Measurements from ENCODE around the gene MAP10.
"Not testable (repeated sequence)": the region's sequence is repeated elsewhere in the genome, so short reads cannot be mapped to it uniquely, and the experiment has no call there.

Gene MAP10

DNA sequence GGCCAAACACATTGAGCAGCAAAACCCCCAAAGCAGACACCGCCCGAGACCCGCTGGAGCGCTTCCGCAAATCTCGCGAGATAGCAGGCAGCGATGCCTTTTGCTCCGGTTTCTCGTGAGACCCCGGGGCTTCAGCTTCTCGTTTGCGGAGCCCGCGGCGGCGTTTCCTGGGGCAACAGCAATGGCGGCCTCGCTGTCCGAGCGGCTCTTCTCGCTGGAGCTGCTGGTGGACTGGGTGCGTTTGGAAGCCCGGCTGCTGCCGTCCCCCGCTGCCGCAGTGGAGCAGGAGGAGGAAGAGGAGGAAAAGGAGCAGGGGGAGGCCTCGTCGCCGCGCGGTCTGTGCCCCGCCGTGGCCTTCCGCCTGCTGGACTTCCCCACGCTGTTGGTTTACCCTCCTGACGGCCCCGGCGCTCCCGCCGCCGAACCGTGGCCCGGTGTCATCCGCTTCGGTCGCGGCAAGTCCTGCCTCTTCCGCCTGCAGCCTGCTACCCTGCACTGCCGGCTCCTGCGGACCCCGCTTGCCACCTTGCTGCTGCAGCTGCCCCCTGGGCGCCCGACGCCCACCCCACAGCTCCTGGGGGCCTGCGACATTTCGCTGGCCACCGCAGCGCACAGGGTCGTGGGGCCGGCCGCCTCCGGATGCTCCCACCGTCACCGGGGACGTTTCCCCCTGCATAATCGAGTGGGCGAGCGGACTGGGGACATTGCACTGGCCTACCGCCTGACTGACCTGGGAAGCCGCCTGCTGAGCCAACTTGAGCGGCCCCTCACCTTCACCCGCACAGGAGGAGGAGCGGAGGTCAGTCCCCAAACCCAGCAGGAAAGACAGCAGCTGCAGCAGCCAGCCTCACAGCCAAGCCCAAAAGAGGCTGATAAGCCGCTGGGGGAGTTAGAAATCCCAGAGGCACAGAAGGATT is at the start of gene MAP10:
Gene MAP10 (plus strand): TSS at position 148 of the 917 bp plus-strand sequence. CDS start 34 bp downstream, at position 182.
- DNase-seq (ENCODE audit: low read depth, low spot score), result peak; percentile 90

DNA sequence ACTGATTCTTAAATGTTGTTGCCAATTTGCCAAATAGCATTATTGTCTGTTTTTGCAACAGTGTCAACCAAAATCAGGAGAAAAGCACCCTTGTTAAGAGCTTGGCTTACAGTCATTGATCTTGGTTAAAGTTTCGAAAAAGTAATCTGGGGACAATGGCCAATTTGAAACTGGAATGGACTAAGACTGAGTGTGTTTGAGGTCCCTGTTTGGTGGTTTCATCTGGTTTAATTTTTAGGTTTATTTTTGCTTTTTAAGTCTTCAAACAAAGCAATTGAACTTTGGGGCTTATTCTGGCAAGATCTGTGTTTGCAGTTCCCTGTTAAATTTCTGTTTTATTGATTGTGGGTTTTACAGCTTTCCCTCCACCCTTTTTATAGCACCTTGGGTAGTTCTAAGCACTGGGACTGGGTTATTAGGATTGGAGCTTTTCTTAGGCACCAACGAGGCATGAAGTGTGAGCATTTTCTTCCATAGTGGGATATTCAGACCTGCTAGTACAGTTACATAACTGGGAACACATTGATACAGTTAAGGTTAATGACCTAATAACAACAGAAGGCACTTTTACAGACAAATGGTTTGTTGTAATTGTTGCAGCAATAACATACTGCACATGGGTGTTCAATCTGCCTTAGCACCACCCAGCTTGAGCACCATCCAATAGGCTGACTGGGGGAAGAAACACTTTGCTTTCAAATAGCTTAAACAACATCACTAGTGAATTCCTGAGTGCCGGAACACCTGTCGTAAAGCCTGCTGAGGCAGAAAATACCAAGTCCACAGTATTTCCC is 40.6 kb upstream of the MAP10 start:
- no peak for DNase-seq (ENCODE audit: low read depth, low spot score)

DNA sequence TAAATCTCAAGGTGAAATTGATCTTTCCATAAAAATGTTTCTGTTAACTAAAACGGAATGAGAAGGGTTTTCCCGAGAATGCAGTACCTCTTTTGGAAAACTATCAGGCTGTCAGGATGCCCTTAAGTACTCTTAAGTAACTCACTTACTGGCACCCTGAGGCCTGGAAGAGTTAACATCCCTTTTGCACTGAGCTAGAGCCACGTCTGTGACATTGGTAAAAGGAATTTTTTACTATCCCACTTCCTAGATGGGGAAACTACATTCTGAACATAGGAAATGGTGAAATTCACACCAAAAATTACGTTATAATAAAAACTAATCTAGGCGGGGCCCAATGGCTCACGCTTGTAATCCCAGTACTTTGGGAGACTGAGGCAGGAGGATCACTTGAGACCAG is 39.7 kb upstream of the MAP10 start:
- no peak for DNase-seq (ENCODE audit: low read depth, low spot score)

DNA sequence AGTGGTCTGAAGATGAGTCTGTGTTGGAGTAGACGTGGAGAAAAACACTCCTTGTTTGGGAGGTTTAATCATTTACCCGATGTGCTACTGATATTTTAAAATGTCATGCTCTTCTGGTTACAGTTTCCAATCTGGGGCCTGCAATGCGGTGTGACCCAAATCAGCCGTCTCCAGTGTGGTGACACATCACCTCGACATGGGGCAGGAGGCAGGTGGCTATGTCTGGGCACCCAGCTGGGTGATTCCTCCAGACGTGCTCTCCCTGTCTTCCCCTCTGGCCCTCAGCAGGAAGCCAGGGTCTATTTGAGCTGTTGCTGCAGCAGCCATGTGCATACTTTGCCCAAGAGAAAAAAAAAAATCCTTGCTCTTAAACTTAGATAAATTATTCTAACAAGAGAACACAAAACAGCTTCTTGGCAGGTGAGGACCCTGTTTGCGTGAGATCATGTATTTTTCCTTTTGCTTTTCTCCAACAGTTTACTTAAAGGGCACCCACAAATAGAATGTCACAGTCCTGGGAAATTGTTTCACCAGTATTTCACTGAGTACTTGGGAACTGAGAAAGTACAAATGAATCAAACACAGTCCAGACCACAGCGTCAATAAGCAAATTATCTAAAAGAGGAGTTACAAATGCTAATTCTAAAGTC is 38.9 kb upstream of the MAP10 start:
- no peak for DNase-seq (ENCODE audit: low read depth, low spot score)

DNA sequence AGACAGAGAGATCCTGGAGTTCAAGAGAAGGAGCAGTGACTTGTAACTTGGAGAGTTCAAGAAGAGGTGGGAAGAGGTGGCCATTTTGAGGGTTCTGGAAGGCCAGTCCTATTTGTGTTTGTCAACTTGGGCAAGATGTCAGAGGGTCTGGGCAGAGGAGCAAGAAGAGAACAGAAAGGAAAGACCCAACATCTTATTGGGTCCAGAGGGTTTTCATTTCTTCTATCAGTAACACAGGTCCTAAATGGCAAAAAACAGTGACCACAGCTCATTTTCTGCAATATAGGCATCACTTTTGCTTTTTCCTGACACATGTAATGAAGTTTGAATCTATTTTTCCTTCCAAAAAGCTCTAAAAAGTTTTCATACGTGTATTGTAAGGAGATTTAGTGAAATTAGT is 38.3 kb upstream of the MAP10 start:
- DNase-seq (ENCODE audit: low read depth, low spot score), result no peak

DNA sequence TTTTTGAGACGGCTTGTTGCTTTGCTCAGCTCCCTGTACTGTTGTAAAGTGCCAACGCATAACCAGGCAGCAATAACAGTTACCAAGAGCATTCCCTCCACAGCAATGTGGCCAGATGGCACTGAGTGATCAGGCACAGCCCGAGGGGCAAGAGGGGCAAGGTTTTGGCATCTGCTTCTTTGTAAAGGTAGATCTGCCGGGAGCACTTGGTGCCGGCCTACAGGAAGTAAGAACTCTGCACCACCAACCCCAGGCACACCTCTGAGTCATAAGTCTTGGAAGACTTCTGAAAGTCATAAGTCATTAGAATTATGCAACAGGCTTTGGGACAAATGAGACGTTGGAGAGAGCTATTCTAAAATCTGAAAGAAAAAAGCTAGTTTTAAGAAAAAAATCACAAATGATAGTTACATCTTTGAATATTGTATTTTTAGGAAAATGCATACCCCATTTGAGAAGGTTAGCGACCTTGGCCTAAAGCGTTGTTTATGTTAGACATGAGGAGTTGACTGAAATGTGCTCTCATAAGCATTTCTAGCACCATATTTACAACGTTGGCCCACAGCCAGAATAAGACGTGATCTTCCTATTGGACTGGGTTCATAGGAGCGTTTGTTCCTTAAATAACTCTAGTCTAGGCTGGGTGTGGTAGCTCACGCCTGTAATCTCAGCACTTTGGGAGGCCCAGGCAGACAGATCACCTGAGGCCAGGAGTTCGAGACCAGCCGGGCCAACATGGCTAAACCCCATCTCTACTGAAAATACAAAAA is 37.7 kb upstream of the MAP10 start:
- peak; percentile 58 for DNase-seq (ENCODE audit: low read depth, low spot score)

DNA sequence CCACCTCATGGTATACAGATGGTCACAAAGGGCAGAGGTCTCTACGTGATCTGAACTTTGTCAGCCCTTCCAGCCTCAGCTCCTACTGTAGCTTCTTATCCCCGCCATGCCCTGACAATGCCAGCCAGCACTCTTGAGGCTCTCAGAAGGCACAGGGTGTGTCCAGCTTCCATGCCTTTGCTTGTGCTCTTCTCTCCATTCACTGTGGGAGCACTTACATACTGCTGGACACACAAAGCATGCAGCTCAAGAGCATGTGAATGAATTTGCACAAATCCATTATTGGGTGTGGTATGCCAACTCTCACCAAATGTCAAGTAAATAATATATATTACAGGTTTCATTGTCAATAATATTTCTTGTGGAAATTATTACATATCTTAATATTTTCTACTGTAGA is 36.4 kb upstream of the MAP10 start:
- no peak for DNase-seq (ENCODE audit: low read depth, low spot score)

GRCh38 chr1:232769733-232770132 is 35.5 kb upstream of the MAP10 start:
- DNase-seq (ENCODE audit: low read depth, low spot score), result no peak

DNA sequence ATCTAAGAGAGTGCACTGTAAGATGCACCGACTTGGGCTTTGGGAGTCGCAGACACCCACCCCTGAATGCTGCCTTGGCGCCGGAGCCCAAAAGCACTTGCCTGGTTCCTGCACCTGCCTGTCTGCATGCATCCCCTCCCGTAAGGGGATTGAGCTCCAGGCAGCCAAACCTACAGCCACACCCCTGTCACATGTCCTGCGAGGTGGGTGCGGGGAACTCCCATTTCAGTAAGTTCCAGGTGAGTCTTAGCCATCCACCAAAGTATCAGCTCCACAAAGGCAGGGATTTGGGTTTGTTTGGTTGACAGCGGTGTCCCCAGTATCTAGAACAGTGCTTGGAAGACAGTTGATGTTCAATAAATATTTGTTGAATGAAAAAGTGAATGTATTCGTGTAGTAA is 31.5 kb upstream of the MAP10 start:
- DNase-seq (ENCODE audit: low read depth, low spot score), result no peak

DNA sequence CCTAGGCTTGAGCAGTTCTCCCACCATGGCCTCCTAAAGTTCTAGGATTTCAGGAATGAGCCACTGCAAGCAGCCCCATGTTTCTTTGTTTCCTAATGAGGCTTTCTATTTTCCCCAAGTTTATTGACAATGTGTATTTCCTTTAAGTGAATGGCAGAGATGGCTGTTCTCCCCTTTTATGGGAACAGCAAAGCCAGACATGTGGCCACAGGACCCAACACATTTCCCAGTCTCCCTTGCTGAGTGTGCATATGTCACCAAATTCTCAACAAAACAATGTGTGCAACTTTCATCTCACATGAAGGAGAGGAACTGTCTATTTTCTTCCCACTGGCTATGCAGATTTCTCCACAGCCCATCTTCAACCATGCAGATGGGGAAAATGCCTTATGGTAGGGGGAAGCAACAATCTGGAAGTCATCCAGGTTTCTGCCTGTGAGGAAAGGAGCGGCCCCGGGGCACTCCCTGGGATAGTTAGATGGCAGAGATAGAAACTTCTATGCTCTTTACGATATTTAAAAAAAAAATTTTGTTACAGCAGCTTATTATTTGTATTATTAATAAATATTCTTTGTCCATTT is 28.6 kb upstream of the MAP10 start:
- DNase-seq (ENCODE audit: low read depth, low spot score), result no peak

GRCh38 chr1:232780354-232780753 is 24.9 kb upstream of the MAP10 start:
- DNase-seq (ENCODE audit: low read depth, low spot score), result no peak

DNA sequence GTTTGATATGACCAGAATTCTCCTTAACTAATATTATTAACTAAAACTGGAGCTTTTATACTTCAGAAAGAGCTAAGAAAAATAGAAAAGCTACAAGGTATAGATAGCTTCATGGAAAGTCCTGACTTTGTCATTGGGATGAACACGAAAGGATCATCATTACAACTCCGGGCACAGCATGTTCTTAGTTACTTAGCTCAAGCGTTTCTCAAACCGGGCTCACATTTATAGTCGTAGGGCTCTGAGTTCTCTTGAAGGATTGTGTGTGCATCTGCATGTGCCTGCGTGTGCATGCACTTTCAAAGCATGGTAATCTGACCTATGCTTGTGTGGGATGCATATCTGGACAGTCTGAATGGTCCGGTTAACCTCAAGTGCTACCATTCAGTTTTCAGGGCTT is 20.4 kb upstream of the MAP10 start:
- no peak for DNase-seq (ENCODE audit: low read depth, low spot score)

GRCh38 chr1:232785630-232786029 is 19.6 kb upstream of the MAP10 start:
- DNase-seq (ENCODE audit: low read depth, low spot score), result not testable (repeated sequence)

GRCh38 chr1:232786845-232787455 is 18.3 kb upstream of the MAP10 start:
- DNase-seq (ENCODE audit: low read depth, low spot score), result no peak

DNA sequence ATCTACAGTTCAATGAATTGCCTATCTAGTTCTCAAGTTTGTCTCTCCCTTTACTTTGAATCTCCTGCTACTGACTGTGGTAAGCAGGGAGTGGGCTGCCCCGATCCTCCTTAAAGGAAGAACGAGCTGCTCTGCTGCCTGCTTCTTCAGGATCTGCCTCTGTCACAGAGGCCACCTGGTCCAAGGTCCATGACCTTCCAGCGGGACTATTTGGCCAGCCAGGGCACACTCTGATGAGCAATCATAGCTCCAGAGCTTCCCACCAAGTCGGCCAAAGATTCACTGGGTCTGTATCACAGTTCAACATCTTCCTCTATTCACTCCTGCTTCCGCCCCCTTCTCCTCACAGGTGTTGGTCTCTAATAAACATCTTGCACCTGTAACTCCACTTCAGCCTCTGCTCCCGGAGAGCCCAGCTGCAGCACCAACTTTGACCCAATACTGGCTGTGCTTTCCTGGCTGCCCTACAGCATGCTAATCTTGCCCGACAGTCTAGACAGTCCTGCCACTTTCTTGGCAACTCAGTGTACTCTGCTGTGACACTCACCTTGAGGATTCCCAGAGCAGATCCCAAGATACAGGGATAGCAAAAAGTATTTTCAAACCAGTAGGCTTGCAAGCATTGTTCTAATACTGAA is 16.9 kb upstream of the MAP10 start:
- DNase-seq (ENCODE audit: low read depth, low spot score), result no peak

- no peak for DNase-seq (ENCODE audit: low read depth, low spot score)
These were observed 15.6 kb upstream of the MAP10 start for GRCh38 chr1:232789651-232790050.

DNA sequence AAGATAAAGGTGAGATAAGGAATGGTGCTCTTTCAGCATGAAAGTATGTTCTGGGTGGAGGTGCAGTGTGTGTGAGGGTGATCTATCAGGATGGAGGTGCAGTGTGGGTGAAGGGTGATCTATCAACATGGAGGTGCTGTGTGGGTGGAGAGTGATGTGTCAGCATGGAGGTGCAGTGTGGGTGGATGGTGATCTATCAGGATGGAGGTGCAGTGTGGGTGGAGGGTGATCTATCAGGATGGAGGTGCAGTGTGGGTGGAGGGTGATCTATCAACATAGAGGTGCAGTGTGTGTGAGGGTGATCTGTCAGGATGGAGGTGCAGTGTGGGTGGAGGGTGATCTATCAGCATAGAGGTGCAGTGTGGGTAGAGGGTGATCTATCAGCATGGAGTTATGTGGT is 12.3 kb upstream of the MAP10 start:
- no peak for DNase-seq (ENCODE audit: low read depth, low spot score)

DNA sequence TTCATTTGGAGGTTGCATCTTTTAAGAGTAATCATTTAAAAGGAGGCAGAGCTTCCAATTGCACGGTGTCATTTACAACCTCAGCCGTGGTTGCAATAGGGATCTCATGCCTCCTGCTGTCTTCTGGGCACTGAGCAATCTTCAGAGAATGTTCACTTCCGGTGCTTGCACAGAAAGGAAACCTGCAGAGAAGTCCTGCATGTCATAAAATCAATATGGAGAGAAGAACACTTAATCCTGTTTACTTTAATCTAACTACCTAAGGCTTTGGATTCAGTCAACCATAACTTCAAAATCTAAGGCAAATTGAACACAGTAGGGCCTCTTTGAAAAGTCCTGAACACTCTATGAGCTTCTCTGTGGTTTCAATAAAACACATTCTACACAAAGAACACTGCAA is 11.3 kb upstream of the MAP10 start:
- DNase-seq (ENCODE audit: low read depth, low spot score), result peak; percentile 41

DNA sequence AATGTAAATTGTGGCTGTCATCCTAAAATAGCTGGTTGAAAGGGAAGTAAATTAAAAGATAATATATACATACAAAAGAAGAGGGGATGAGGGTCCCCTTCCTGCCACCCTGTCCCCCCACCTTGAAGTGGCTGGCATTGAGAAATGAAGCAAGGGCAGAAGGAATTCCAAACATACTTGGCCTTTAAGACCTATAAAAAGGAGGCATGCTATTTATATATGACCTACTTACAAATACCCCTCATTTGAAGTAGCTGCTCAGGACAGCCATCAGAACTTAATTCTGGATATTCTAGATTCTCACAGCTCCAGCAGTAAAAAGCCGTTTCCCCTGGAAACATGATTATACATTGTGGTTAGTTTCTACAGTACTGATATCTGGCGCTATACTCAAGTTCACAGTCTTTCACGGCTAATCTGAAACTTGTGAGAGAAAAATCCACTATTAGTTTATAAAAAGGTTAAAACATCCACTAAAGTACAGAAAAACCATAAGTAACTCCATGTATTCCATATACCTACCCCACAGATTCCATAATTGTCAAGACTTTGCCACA is 9.6 kb upstream of the MAP10 start:
- peak; percentile 5 for DNase-seq (ENCODE audit: low read depth, low spot score)
